ENCODE measurements around the gene TMEM229A. TPM values are rescaled to one million over a fixed set of nuclear protein-coding genes. Genes with fewer than 3 reads are reported as not detected.
A peak's percentile ranks its signal among the peaks of the same experiment; 100 is the strongest.

Gene TMEM229A
- total RNA-seq, 4 donors from 2014 or later = 0.55 TPM; not detected in 3

- DNase-seq = no peak
- H3K27me3 ChIP-seq = peaks cover 81% of the 10 kb centered on the region
- peak overlapping the region in 3 of 4 donors; percentile 41 to 58 (median 41) for H3K4me3 ChIP-seq
- peaks cover 10 to 42% (median 20%) of the 10 kb centered on the region in 4 donors for H3K4me1 ChIP-seq
- no peaks in the 10 kb centered on the region for H3K9me3 ChIP-seq
- intact Hi-C loops (cut with DNase I; ENCODE audit: low total_unique reads) = no loop called here
- 0 to 2% methylated on average over 1 to 22 of the region's 22 CpGs for WGBS, 2 donors (ENCODE audit: low coverage in 1 of 2)
- H3K27ac ChIP-seq = no peak overlapping the region
- in situ Hi-C loops (cut with MboI; ENCODE audit: low pct_ligation_motif_present in 1 of 4, low pct_unique_long_range_greater_than_20kb in 1 of 4, low sequenced_read_pairs in 3 of 4) = no loop called here
- no peaks in the 10 kb centered on the region for H3K36me3 ChIP-seq
- TF ChIP-seq CTCF (IDR thresholded peaks at IDR 0.05) (no peak), EP300 (IDR thresholded peaks at IDR 0.05; ENCODE audit: low read depth) (no peak), POLR2A (IDR thresholded peaks at IDR 0.05) (no peak), POLR2AphosphoS5 (IDR thresholded peaks at IDR 0.05) (no peak)
Observed at GRCh38 chr7:124031919-124032318, 948 bp downstream of the TMEM229A start.

GRCh38 chr7:124031406-124031805 is 1.5 kb downstream of the TMEM229A start:
- H3K27ac ChIP-seq = no peak overlapping the region

GRCh38 chr7:124030964-124031363 is 1.9 kb downstream of the TMEM229A start:
- no peak for TF ChIP-seq POLR2AphosphoS5 (IDR thresholded peaks at IDR 0.05)
- TF ChIP-seq POLR2A (IDR thresholded peaks at IDR 0.05) = no peak
- no peak for TF ChIP-seq CTCF (IDR thresholded peaks at IDR 0.05)
- TF ChIP-seq EP300 (IDR thresholded peaks at IDR 0.05; ENCODE audit: low read depth) = no peak
- intact Hi-C loops (cut with DNase I; ENCODE audit: low total_unique reads) = no loop called here
- Histone ChIP-seq H3K4me1 (peaks cover 10 to 42% (median 20%) of the 10 kb centered on the region in 4 donors), H3K27ac (no peak overlapping the region), H3K4me3 (no peak overlapping the region), H3K9me3 (no peaks in the 10 kb centered on the region), H3K36me3 (no peaks in the 10 kb centered on the region), H3K27me3 (peaks cover 81% of the 10 kb centered on the region)
- WGBS, 2 donors (ENCODE audit: low coverage in 1 of 2) = 23 to 25% methylated on average over 4 of the region's 4 CpGs
- in situ Hi-C loops (cut with MboI; ENCODE audit: low pct_ligation_motif_present in 1 of 4, low pct_unique_long_range_greater_than_20kb in 1 of 4, low sequenced_read_pairs in 3 of 4) = no loop called here
- DNase-seq = no peak

More at GRCh38 chr7:124031406-124031805, 1.5 kb downstream of the TMEM229A start:
- no peaks in the 10 kb centered on the region for H3K36me3 ChIP-seq
- 23 to 26% methylated on average over 8 of the region's 8 CpGs for WGBS, 2 donors (ENCODE audit: low coverage in 1 of 2)
- intact Hi-C loops (cut with DNase I; ENCODE audit: low total_unique reads) (no loop called here), in situ Hi-C loops (cut with MboI; ENCODE audit: low pct_ligation_motif_present in 1 of 4, low pct_unique_long_range_greater_than_20kb in 1 of 4, low sequenced_read_pairs in 3 of 4) (no loop called here)
- no peaks in the 10 kb centered on the region for H3K9me3 ChIP-seq
- peaks cover 81% of the 10 kb centered on the region for H3K27me3 ChIP-seq
- no peak for DNase-seq
- peaks cover 10 to 42% (median 20%) of the 10 kb centered on the region in 4 donors for H3K4me1 ChIP-seq
- TF ChIP-seq CTCF (IDR thresholded peaks at IDR 0.05) (no peak), POLR2A (IDR thresholded peaks at IDR 0.05) (no peak), POLR2AphosphoS5 (IDR thresholded peaks at IDR 0.05) (no peak), EP300 (IDR thresholded peaks at IDR 0.05; ENCODE audit: low read depth) (no peak)
- H3K4me3 ChIP-seq = no peak overlapping the region

- TF ChIP-seq POLR2A (IDR thresholded peaks at IDR 0.05) = no peak
- no peak for TF ChIP-seq EP300 (IDR thresholded peaks at IDR 0.05; ENCODE audit: low read depth)
- TF ChIP-seq CTCF (IDR thresholded peaks at IDR 0.05) = no peak
- TF ChIP-seq POLR2AphosphoS5 (IDR thresholded peaks at IDR 0.05) = no peak
- H3K9me3 ChIP-seq = no peaks in the 10 kb centered on the region
- no peak for DNase-seq
- H3K36me3 ChIP-seq = no peaks in the 10 kb centered on the region
- H3K4me1 ChIP-seq = peaks cover 10 to 42% (median 20%) of the 10 kb centered on the region in 4 donors
- H3K27ac ChIP-seq = no peak overlapping the region
- WGBS, 2 donors (ENCODE audit: low coverage in 1 of 2) = 49 to 52% methylated on average over 4 of the region's 4 CpGs
- in situ Hi-C loops (cut with MboI; ENCODE audit: low pct_ligation_motif_present in 1 of 4, low pct_unique_long_range_greater_than_20kb in 1 of 4, low sequenced_read_pairs in 3 of 4) (no loop called here), intact Hi-C loops (cut with DNase I; ENCODE audit: low total_unique reads) (no loop called here)
- peaks cover 77% of the 10 kb centered on the region for H3K27me3 ChIP-seq
- H3K4me3 ChIP-seq = no peak overlapping the region
Observed at GRCh38 chr7:124029396-124030188, 3.3 kb downstream of the TMEM229A start.
